Stimulated activated CD8-positive, alpha-beta memory T cell treated with anti-CD3 and anti-CD28 coated beads, Interleukin-4, amount 100 ng/mL, for 1 hour (primary cell): Measurements from ENCODE around the gene TCERG1L.

Experiments used
- DNase-seq, 2 donors: peaks; one replicate each; pipeline ENCODE4 v3.0.0-alpha.2; 2020; ENCODE audit warnings: low read depth in 2 of 2, low spot score in 1 of 2

The TCERG1L gene

GRCh38 chr10:131316321-131317075 lies 5.0 kb upstream of the TCERG1L start:
- DNase-seq = no peak

- DNase-seq = no peak
Observed at GRCh38 chr10:131315344-131315743, 3.8 kb upstream of the TCERG1L start.

- DNase-seq = no peak
Observed at GRCh38 chr10:131314799-131315198, 3.3 kb upstream of the TCERG1L start.

GRCh38 chr10:131314148-131314547 lies 2.6 kb upstream of the TCERG1L start:
- DNase-seq = no peak

- DNase-seq = no peak
Observed at GRCh38 chr10:131313377-131313776, 1.9 kb upstream of the TCERG1L start.

GRCh38 chr10:131312478-131312836 lies 936 bp upstream of the TCERG1L start:
- DNase-seq = no peak

- no peak for DNase-seq
Observed at GRCh38 chr10:131311402-131311660, 190 bp downstream of the TCERG1L start.

GRCh38 chr10:131310551-131311401 lies 745 bp downstream of the TCERG1L start:
- no peak for DNase-seq

GRCh38 chr10:131310142-131310541 lies 1.4 kb downstream of the TCERG1L start:
- DNase-seq = no peak

GRCh38 chr10:131300508-131300907 lies 11.0 kb downstream of the TCERG1L start:
- DNase-seq = no peak

- no peak for DNase-seq
Observed at GRCh38 chr10:131290781-131291180, 20.7 kb downstream of the TCERG1L start.

- DNase-seq = no peak
Observed at GRCh38 chr10:131288648-131289047, 22.9 kb downstream of the TCERG1L start.

- DNase-seq = no peak
Observed at GRCh38 chr10:131282961-131283360, 28.6 kb downstream of the TCERG1L start.

- DNase-seq = no peak
Observed at GRCh38 chr10:131280101-131280500, 31.4 kb downstream of the TCERG1L start.

- no peak for DNase-seq
Observed at GRCh38 chr10:131279516-131279915, 32.0 kb downstream of the TCERG1L start.

- DNase-seq = no peak
Observed at GRCh38 chr10:131277969-131278368, 33.6 kb downstream of the TCERG1L start.

GRCh38 chr10:131277278-131277677 lies 34.2 kb downstream of the TCERG1L start:
- no peak for DNase-seq

GRCh38 chr10:131275691-131276090 lies 35.8 kb downstream of the TCERG1L start:
- no peak for DNase-seq

GRCh38 chr10:131274883-131275282 lies 36.6 kb downstream of the TCERG1L start:
- no peak for DNase-seq

- DNase-seq = no peak
Observed at GRCh38 chr10:131274133-131274880, 37.2 kb downstream of the TCERG1L start.

- DNase-seq = no peak
Observed at GRCh38 chr10:131273476-131273875, 38.0 kb downstream of the TCERG1L start.

- no peak for DNase-seq
Observed at GRCh38 chr10:131272897-131273451, 38.5 kb downstream of the TCERG1L start.
